Measurements from ENCODE around the gene NPAS3.

NPAS3 gene

GRCh38 chr14:33014710-33015109, 76.0 kb downstream of the NPAS3 start:
- no peak for DNase-seq

GRCh38 chr14:33016613-33017012, 77.9 kb downstream of the NPAS3 start:
- DNase-seq, result no peak

- DNase-seq, result no peak
Observed at GRCh38 chr14:33017016-33017415, 78.3 kb downstream of the NPAS3 start.

GRCh38 chr14:33019346-33019745, 80.7 kb downstream of the NPAS3 start:
- DNase-seq, result no peak

- DNase-seq, result no peak
Observed at GRCh38 chr14:33026850-33027430, 88.3 kb downstream of the NPAS3 start.

GRCh38 chr14:33029511-33029910, 90.8 kb downstream of the NPAS3 start:
- DNase-seq, result no peak

- DNase-seq, result no peak
Observed at GRCh38 chr14:33030386-33030785, 91.7 kb downstream of the NPAS3 start.

GRCh38 chr14:33035416-33036194, 96.9 kb downstream of the NPAS3 start:
- DNase-seq, result no peak

GRCh38 chr14:33039311-33039710, 100.6 kb downstream of the NPAS3 start:
- no peak for DNase-seq

- no peak for DNase-seq
Observed at GRCh38 chr14:33040372-33041140, 101.9 kb downstream of the NPAS3 start.

GRCh38 chr14:33042591-33042990, 103.9 kb downstream of the NPAS3 start:
- no peak for DNase-seq

GRCh38 chr14:33045760-33046159, 107.1 kb downstream of the NPAS3 start:
- no peak for DNase-seq

GRCh38 chr14:33052943-33053342, 114.3 kb downstream of the NPAS3 start:
- no peak for DNase-seq

- DNase-seq, result no peak
Observed at GRCh38 chr14:33056213-33056612, 117.5 kb downstream of the NPAS3 start.

GRCh38 chr14:33057585-33057984, 118.9 kb downstream of the NPAS3 start:
- no peak for DNase-seq

- DNase-seq, result no peak
Observed at GRCh38 chr14:33061667-33062325, 123.1 kb downstream of the NPAS3 start.

GRCh38 chr14:33062476-33062875, 123.8 kb downstream of the NPAS3 start:
- no peak for DNase-seq

GRCh38 chr14:33062881-33063280, 124.2 kb downstream of the NPAS3 start:
- no peak for DNase-seq

- no peak for DNase-seq
Observed at GRCh38 chr14:33063521-33063920, 124.8 kb downstream of the NPAS3 start.

GRCh38 chr14:33065634-33066033, 127.0 kb downstream of the NPAS3 start:
- no peak for DNase-seq

GRCh38 chr14:33068040-33068439, 129.4 kb downstream of the NPAS3 start:
- no peak for DNase-seq

- no peak for DNase-seq
Observed at GRCh38 chr14:33068626-33069025, 129.9 kb downstream of the NPAS3 start.

- DNase-seq, result no peak
Observed at GRCh38 chr14:33070475-33070874, 131.8 kb downstream of the NPAS3 start.

Data from right kidney (tissue), 1 donor.